T-cell (primary cell): ENCODE measurements around the gene GMCL2. TPM values are rescaled to one million over a fixed set of nuclear protein-coding genes. Genes with fewer than 3 reads are reported as not detected.
A peak's percentile ranks its signal among the peaks of the same experiment; 100 is the strongest.

Source experiments
- ATAC-seq, 4 experiments: fragments of 200-7000 bp in 3 of 4; fragments of 150-1000 bp in 1 of 4; cut with Tn5 transposase; replicated peaks in 1 of 4; 1 replicate in 3 of 4; 2 replicates in 1 of 4; pipeline ENCODE4 v1.10.0; 2021; ENCODE audit warnings: moderate library complexity in 3 of 4, mild to moderate bottlenecking in 2 of 4, moderate number of reproducible peaks in 1 of 4
- CTCF ChIA-PET, 2 donors: fragments of 300-600 bp; sonication (Branson Sonifier 250); formaldehyde crosslinking; loops; one replicate each; lab custom pipeline; 2022; ENCODE audit warnings: antibody characterized with exemption in 2 of 2; lab: Charles Lee
- POLR2A ChIA-PET, 2 donors: fragments of 300-600 bp; sonication (Branson Sonifier 250); formaldehyde crosslinking; loops; one replicate each; lab custom pipeline; 2022; ENCODE audit warnings: antibody characterized with exemption in 2 of 2; lab: Charles Lee
- DNase-seq, 35 experiments: peaks; one replicate each; pipeline versions ENCODE4 v3.0.0 to v3.0.0-alpha.2; 2013 to 2023
- H3K27ac ChIP-seq: one replicate; pipeline ENCODE4 v1.5.1; 2013; ENCODE audit warnings: low read length
- H3K27me3 ChIP-seq, 2 experiments: replicated peaks in 1 of 2; 1 replicate in 1 of 2; 2 replicates in 1 of 2; pipeline versions ENCODE4 v1.6.1 to v1.7.0; 2013; ENCODE audit warnings: low read length in 1 of 2, mixed read lengths in 1 of 2; ENCODE audit not compliant: control insufficient read depth in 2 of 2, insufficient read depth in 2 of 2; ENCODE audit errors: extremely low read depth in 1 of 2
- H3K36me3 ChIP-seq, 2 donors: 1 replicate in 1 of 2; 2 replicates in 1 of 2; pipeline versions ENCODE4 v1.6.1 to v1.7.0; 2013; ENCODE audit warnings: low read length in 1 of 2; ENCODE audit not compliant: control insufficient read depth in 2 of 2, insufficient read depth in 1 of 2; ENCODE audit errors: extremely low read depth in 1 of 2
- H3K4me1 ChIP-seq, 2 experiments: 1 replicate in 1 of 2; 2 replicates in 1 of 2; pipeline versions ENCODE4 v1.6.1 to v1.7.0; 2013; ENCODE audit warnings: low read length in 2 of 2, mixed read lengths in 1 of 2; ENCODE audit not compliant: insufficient read depth in 2 of 2, control insufficient read depth in 1 of 2; ENCODE audit errors: extremely low read depth in 1 of 2
- H3K4me3 ChIP-seq, 2 donors: 1 replicate in 1 of 2; 2 replicates in 1 of 2; pipeline versions ENCODE4 v1.5.1 to v1.7.0; 2013; ENCODE audit warnings: mild to moderate bottlenecking in 2 of 2, low read length in 1 of 2, moderate library complexity in 1 of 2; ENCODE audit not compliant: control insufficient read depth in 1 of 2; ENCODE audit errors: extremely low read depth in 1 of 2
- H3K9me3 ChIP-seq: 2 replicates; pipeline ENCODE4 v1.7.0; 2013
- H3K27ac Mint-ChIP-seq, 2 donors: one replicate each; pipeline ENCODE4 v1.8.0; 2020 to 2021; ENCODE audit warnings: mild to moderate bottlenecking in 2 of 2, mixed read lengths in 2 of 2
- H3K27me3 Mint-ChIP-seq, 2 donors: one replicate each; pipeline ENCODE4 v1.8.0; 2021 to 2022; ENCODE audit warnings: mixed read lengths in 2 of 2
- H3K36me3 Mint-ChIP-seq: one replicate; pipeline ENCODE4 v1.8.0; 2021; ENCODE audit warnings: mixed read lengths
- H3K4me1 Mint-ChIP-seq, 3 donors: one replicate each; pipeline ENCODE4 v1.8.0; 2020 to 2022; ENCODE audit warnings: mixed read lengths in 3 of 3, mild to moderate bottlenecking in 1 of 3
- H3K4me3 Mint-ChIP-seq, 3 donors: one replicate each; pipeline ENCODE4 v1.8.0; 2020 to 2022; ENCODE audit warnings: mild to moderate bottlenecking in 3 of 3, mixed read lengths in 3 of 3, moderate library complexity in 3 of 3
- H3K9me3 Mint-ChIP-seq, 3 donors: one replicate each; pipeline ENCODE4 v1.8.0; 2020 to 2022; ENCODE audit warnings: mixed read lengths in 3 of 3
- WGBS: methylation state at CpG from one replicate; pipeline ENCODE4 v1.1.5; 2013; ENCODE audit warnings: missing lambda C conversion rate; ENCODE audit not compliant: insufficient coverage; 5-methylcytosine and 5-hydroxymethylcytosine counted together
- total RNA-seq, 35 experiments: library from RNA in 6 of 35; stranded (reverse) in 6 of 35; fragments of 120-200 nt in 1 of 35; gene quantifications; one replicate each; pipeline versions ENCODE4 v1.2.1 to v1.2.4 and lab custom pipeline; 2013 to 2026

GMCL2 gene
- total RNA-seq, 5 donors from 2014 or later (not counting 1 experiment from before 2014, with no cell fraction given), result not detected

DNA sequence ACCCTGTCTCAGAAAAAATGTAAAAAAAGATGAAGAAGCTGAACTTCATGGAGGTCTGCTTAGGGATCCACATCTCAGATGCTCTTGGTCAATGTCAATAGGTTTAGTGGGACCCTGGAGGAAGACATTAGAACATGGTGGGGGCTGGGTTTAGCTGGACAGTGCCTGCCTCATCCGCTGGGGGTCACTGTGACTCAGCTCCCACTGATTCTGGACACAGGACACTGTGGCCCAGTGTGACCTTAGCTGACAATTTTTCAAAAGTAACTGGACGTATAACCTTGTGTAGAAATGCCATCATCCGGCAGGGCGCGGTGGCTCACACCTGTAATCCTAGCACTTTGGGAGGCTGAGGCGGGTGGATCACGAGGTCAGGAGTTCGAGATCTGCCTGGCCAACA lies 9.8 kb upstream of the GMCL2 start:
- no peaks in the 10 kb centered on the region for H3K36me3 Mint-ChIP-seq
- no peak for ATAC-seq
- Histone ChIP-seq H3K4me3 (no peak overlapping the region), H3K9me3 (no peaks in the 10 kb centered on the region), H3K27me3 (peaks cover 0 to 15% of the 10 kb centered on the region in 2 experiments), H3K27ac (no peak overlapping the region), H3K36me3 (no peaks in the 10 kb centered on the region), H3K4me1 (peaks cover 6 to 20% of the 10 kb centered on the region in 2 experiments)
- DNase-seq, result no peak
- POLR2A ChIA-PET, result no interaction called here
- H3K4me1 Mint-ChIP-seq, result peaks cover 14 to 18% (median 16%) of the 10 kb centered on the region in 3 donors
- H3K4me3 Mint-ChIP-seq, result no peak overlapping the region
- H3K27me3 Mint-ChIP-seq, result peaks cover 6 to 19% of the 10 kb centered on the region in 2 donors
- 92% methylated on average over 7 of the region's 8 CpGs for WGBS
- no peaks in the 10 kb centered on the region for H3K9me3 Mint-ChIP-seq
- CTCF ChIA-PET, result no interaction called here
- no peak overlapping the region for H3K27ac Mint-ChIP-seq

DNA sequence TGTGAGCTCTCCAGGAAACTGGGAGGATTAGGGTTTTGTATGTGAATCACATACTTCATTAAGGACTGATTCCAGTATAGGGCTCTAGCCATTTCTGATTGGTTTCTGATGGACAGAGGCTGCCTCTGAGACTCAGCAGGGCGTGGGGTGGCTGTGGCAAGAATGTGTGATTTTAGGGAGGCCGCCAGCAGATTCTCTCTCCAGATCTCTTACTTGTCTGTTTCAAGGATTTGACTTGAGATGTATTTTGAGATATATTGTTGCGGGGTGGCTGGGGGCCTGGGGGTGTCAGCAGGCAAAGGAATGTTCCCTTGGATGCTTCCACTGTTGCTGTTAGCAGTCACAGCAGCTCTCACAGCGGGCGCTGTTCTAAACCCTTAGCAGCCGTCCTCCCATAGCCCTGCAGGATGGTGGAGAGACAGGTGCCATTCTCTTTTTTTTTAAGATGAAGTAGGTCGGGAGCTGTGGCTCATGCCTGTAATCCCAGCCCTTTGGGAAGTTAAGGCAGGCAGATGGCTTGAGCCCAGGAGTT lies 9.2 kb upstream of the GMCL2 start:
- no peak overlapping the region for H3K27ac ChIP-seq
- H3K27me3 Mint-ChIP-seq, result peaks cover 6 to 21% of the 10 kb centered on the region in 2 donors
- H3K9me3 Mint-ChIP-seq, result no peaks in the 10 kb centered on the region
- H3K4me3 Mint-ChIP-seq, result no peak overlapping the region
- 79% methylated on average over 5 of the region's 7 CpGs for WGBS
- peaks cover 0 to 15% of the 10 kb centered on the region in 2 experiments for H3K27me3 ChIP-seq
- ChIA-PET POLR2A (no interaction called here), CTCF (no interaction called here)
- DNase-seq (no peak), ATAC-seq (no peak)
- H3K4me3 ChIP-seq, result no peak overlapping the region
- H3K4me1 ChIP-seq, result peaks cover 6 to 20% of the 10 kb centered on the region in 2 experiments
- peaks cover 14 to 18% (median 16%) of the 10 kb centered on the region in 3 donors for H3K4me1 Mint-ChIP-seq
- H3K36me3 ChIP-seq, result no peaks in the 10 kb centered on the region
- no peaks in the 10 kb centered on the region for H3K36me3 Mint-ChIP-seq
- no peaks in the 10 kb centered on the region for H3K9me3 ChIP-seq
- H3K27ac Mint-ChIP-seq, result no peak overlapping the region

DNA sequence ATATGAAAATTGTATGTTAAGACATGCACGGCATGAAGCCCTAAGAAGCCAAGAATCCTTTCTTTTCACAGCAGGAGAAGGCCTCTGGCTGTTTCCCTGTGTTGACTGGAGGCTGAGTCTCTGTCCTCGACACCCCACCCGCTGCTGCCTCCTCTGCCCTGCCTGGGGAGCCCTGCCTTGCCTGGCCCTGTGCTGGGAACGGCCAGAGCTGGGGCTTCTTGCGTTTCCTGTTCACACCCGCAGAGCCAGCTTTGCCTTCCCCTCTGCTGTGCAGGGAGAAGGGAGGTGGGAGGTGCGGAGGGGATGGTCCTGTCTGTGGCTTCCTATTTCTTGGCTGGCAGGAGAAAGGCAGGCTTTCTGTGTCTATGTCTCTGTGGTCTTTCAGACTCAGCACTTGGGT lies 6.9 kb upstream of the GMCL2 start:
- DNase-seq (peak in 1 of 35 experiments; percentile 9), ATAC-seq (peak in 2 of 4 experiments; percentile 48 to 49)
- POLR2A ChIA-PET, result interaction anchor here in 1 of 2 donors (1.0 kb wide), 1 partner anchor 17 kb away, joined by 3 read pairs; no protein-coding TSS in a partner anchor
- peaks cover 6 to 20% of the 10 kb centered on the region in 2 experiments for H3K4me1 ChIP-seq
- Mint-ChIP-seq H3K27ac (no peak overlapping the region), H3K4me3 (no peak overlapping the region), H3K36me3 (no peaks in the 10 kb centered on the region), H3K4me1 (peaks cover 14 to 18% (median 16%) of the 10 kb centered on the region in 3 donors), H3K9me3 (no peaks in the 10 kb centered on the region), H3K27me3 (peaks cover 6 to 21% of the 10 kb centered on the region in 2 donors)
- CTCF ChIA-PET, result no interaction called here
- H3K36me3 ChIP-seq, result no peaks in the 10 kb centered on the region
- peaks cover 0 to 21% of the 10 kb centered on the region in 2 experiments for H3K27me3 ChIP-seq
- no peaks in the 10 kb centered on the region for H3K9me3 ChIP-seq
- no peak overlapping the region for H3K27ac ChIP-seq
- H3K4me3 ChIP-seq, result no peak overlapping the region
- WGBS, result 18% methylated on average over 7 of the region's 7 CpGs

DNA sequence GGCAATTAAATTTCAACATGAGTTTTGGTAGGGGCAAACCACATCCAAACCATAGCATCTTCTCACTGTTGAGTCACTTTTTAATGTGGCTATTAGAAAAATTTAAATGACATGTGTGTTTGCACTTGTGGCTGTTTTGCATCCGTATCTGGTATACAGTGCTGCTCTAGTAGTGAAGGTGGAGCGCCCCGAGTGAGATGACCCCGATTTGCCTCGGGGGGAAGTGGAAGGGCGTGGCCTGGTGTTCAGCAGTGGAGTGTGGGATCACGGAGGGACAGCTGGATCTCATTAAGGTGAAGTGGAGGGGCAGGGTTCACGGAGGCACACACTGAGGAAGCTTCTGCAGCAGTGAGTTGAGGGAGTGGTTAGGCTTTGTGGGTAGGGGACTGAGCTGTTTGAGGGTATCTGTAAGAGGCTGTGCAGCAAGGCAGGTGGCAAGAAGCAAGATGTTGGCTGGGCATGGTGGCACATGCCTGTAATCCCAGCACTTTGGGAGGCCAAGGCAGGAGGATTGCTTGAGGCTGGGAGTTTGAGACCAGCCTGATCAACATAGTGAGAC lies 6.2 kb upstream of the GMCL2 start:
- Histone ChIP-seq H3K36me3 (no peaks in the 10 kb centered on the region), H3K4me3 (no peak overlapping the region), H3K27me3 (peaks cover 0 to 28% of the 10 kb centered on the region in 2 experiments), H3K27ac (no peak overlapping the region), H3K4me1 (peaks cover 6 to 20% of the 10 kb centered on the region in 2 experiments), H3K9me3 (no peaks in the 10 kb centered on the region)
- ATAC-seq, result peak in 1 of 4 experiments; percentile 37
- peaks cover 11 to 28% of the 10 kb centered on the region in 2 donors for H3K27me3 Mint-ChIP-seq
- peak overlapping the region in 1 of 3 donors; percentile 4 for H3K4me3 Mint-ChIP-seq
- ChIA-PET CTCF (no interaction called here), POLR2A (no interaction called here)
- peak overlapping the region in 1 of 2 donors; percentile 44 for H3K27ac Mint-ChIP-seq
- H3K36me3 Mint-ChIP-seq, result no peaks in the 10 kb centered on the region
- no peak for DNase-seq
- no peaks in the 10 kb centered on the region for H3K9me3 Mint-ChIP-seq
- WGBS, result 24% methylated on average over 8 of the region's 8 CpGs
- H3K4me1 Mint-ChIP-seq, result peaks cover 14 to 18% (median 16%) of the 10 kb centered on the region in 3 donors

DNA sequence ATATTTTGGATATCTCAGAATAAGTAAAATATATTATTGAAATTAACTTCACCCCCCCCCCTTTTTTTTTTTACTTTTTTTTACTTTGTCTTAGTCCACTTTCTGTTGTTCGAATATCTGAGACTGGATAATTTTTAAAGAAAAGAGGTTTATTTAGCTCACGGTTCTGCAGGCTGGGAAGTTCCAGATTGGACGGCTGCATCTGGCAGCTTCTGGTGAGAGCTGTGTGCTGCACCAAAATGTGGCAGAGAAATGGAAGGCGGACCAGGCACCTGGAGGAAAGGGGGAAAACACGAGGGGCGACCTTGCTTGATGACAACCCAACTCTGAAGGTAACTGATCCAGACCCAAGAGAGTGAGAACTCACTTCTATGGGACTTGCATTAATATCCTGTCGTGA lies 5.6 kb upstream of the GMCL2 start:
- Histone ChIP-seq H3K27me3 (peaks cover 0 to 32% of the 10 kb centered on the region in 2 experiments), H3K27ac (no peak overlapping the region), H3K36me3 (no peaks in the 10 kb centered on the region), H3K4me3 (no peak overlapping the region), H3K4me1 (peaks cover 6 to 20% of the 10 kb centered on the region in 2 experiments), H3K9me3 (no peaks in the 10 kb centered on the region)
- H3K9me3 Mint-ChIP-seq, result no peaks in the 10 kb centered on the region
- ATAC-seq (no peak), DNase-seq (no peak)
- H3K27ac Mint-ChIP-seq, result peak overlapping the region in 1 of 2 donors; percentile 46
- WGBS, result 90% methylated on average over 3 of the region's 7 CpGs
- peaks cover 12 to 29% of the 10 kb centered on the region in 2 donors for H3K27me3 Mint-ChIP-seq
- ChIA-PET CTCF (no interaction called here), POLR2A (no interaction called here)
- no peak overlapping the region for H3K4me3 Mint-ChIP-seq
- H3K36me3 Mint-ChIP-seq, result no peaks in the 10 kb centered on the region
- peaks cover 14 to 18% (median 16%) of the 10 kb centered on the region in 3 donors for H3K4me1 Mint-ChIP-seq

DNA sequence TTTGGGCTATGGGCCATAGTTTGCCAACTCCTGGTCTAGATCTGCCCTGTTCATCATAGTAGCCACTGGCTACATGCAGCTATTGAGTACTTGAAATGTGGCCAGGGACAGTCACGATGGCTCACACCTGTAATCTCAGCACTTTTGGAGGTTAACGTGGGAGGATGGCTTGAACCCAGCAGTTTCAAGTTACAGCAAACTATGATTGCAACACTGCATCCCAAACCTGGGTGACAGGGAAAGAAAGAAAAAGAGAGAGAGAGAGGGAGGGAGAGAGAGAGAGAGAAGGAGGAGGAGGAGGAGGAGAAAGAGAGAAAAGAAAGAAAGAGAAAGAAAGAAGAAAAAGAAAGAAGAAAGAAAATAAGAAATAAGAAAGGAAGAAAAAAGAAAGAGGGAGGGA lies 5.1 kb upstream of the GMCL2 start:
- H3K27me3 Mint-ChIP-seq, result peaks cover 12 to 29% of the 10 kb centered on the region in 2 donors
- DNase-seq (no peak), ATAC-seq (no peak)
- CTCF ChIA-PET, result interaction anchor here in 1 of 2 donors (0.5 kb wide), 1 partner anchor 91 kb away, joined by 3 read pairs; no protein-coding TSS in a partner anchor
- Histone ChIP-seq H3K27ac (no peak overlapping the region), H3K9me3 (no peaks in the 10 kb centered on the region), H3K4me1 (peaks cover 6 to 20% of the 10 kb centered on the region in 2 experiments), H3K4me3 (no peak overlapping the region), H3K36me3 (no peaks in the 10 kb centered on the region), H3K27me3 (peaks cover 0 to 32% of the 10 kb centered on the region in 2 experiments)
- H3K4me3 Mint-ChIP-seq, result no peak overlapping the region
- no peak overlapping the region for H3K27ac Mint-ChIP-seq
- H3K9me3 Mint-ChIP-seq, result no peaks in the 10 kb centered on the region
- no CpG with 5 or more reads among the region's 2 CpGs for WGBS
- POLR2A ChIA-PET, result no interaction called here
- no peaks in the 10 kb centered on the region for H3K36me3 Mint-ChIP-seq
- peaks cover 14 to 18% (median 16%) of the 10 kb centered on the region in 3 donors for H3K4me1 Mint-ChIP-seq
